Tibial artery (tissue), 4 donors: ENCODE measurements around the gene NEMF.
"Not testable (repeated sequence)": the region's sequence is repeated elsewhere in the genome, so short reads cannot be mapped to it uniquely, and the experiment has no call there.

Experiments used
- DNase-seq, 2 donors: peaks; one replicate each; pipeline ENCODE4 v3.0.0-alpha.2; 2019
- H3K27ac ChIP-seq, 2 donors: fragments of 200-600 bp; sonication (generic) in 1 of 2; 1 replicate in 1 of 2; 2 replicates in 1 of 2; pipeline ENCODE4 v1.5.1; 2018 to 2019; ENCODE audit warnings: mild to moderate bottlenecking in 1 of 2
- H3K27me3 ChIP-seq, 2 donors: fragments of 200-600 bp; sonication (generic) in 1 of 2; one replicate each; pipeline versions ENCODE4 v1.5.1 to v1.6.0; 2016 to 2019
- H3K36me3 ChIP-seq, 3 donors: fragments of 200-600 bp; sonication (generic) in 2 of 3; one replicate each; pipeline ENCODE4 v1.5.1; 2016 to 2019; ENCODE audit warnings: mild to moderate bottlenecking in 2 of 3
- H3K4me1 ChIP-seq, 4 donors: fragments of 200-600 bp; sonication (generic) in 2 of 4; 1 replicate in 3 of 4; 2 replicates in 1 of 4; pipeline ENCODE4 v1.5.1; 2016 to 2019
- H3K4me3 ChIP-seq, 2 donors: fragments of 200-600 bp; sonication (generic) in 1 of 2; 1 replicate in 1 of 2; 2 replicates in 1 of 2; pipeline ENCODE4 v1.5.1; 2018 to 2019; ENCODE audit warnings: mild to moderate bottlenecking in 2 of 2
- H3K9me3 ChIP-seq, 3 donors: fragments of 200-600 bp; sonication (generic) in 1 of 3; one replicate each; pipeline ENCODE4 v1.5.1; 2016 to 2019
- intact Hi-C: fragments of 100-400 bp; cut with DNase I; formaldehyde crosslinking; loops from one replicate; pipeline ENCODE4 v1.15.0; 2023; ENCODE audit warnings: low total_unique reads
- TF ChIP-seq, protein P1 (sequence below), 2 experiments: fragments of 200-600 bp in 1 of 2; fragments of 450-650 bp in 1 of 2; IDR thresholded peaks; one replicate each; pipeline ENCODE4 v1.5.1; 2017 to 2019; ENCODE audit warnings: antibody characterized with exemption in 2 of 2, mild to moderate bottlenecking in 1 of 2, moderate library complexity in 1 of 2

Gene NEMF

DNA sequence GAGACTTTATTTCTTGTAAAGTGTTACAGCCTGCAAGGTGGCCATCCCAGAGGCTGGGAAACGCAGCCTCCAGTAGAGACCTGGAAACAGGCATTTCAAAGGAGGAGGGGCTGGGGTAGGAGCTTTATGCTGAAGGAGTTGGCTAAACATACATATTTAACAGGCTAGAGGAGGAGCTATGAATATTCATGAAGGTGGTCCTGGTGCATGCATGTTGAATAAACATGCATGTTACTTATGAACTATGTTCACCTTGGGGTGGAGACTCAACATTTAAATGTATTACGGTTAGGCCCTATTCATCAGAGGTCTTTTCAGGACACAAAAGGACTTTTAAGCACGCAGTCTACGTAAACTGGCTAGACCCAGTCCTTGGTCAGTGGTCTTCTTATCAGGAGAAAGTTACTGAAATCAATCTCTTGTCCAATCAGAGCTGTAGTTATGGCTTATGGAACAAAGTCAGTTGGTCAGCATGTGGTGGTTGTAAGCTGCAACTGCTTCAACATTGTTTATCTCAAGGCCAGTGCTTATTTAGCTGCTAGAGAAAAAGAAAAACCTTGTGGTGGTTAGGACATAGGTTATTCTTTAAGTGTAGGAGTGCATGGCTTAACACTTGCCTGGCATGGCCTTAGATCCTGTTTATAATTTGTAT lies 28.9 kb upstream of the NEMF start:
- intact Hi-C loops: loop anchor here (5.0 kb wide), 2 partner anchors 221 to 471 kb away; no protein-coding TSS in a partner anchor

DNA sequence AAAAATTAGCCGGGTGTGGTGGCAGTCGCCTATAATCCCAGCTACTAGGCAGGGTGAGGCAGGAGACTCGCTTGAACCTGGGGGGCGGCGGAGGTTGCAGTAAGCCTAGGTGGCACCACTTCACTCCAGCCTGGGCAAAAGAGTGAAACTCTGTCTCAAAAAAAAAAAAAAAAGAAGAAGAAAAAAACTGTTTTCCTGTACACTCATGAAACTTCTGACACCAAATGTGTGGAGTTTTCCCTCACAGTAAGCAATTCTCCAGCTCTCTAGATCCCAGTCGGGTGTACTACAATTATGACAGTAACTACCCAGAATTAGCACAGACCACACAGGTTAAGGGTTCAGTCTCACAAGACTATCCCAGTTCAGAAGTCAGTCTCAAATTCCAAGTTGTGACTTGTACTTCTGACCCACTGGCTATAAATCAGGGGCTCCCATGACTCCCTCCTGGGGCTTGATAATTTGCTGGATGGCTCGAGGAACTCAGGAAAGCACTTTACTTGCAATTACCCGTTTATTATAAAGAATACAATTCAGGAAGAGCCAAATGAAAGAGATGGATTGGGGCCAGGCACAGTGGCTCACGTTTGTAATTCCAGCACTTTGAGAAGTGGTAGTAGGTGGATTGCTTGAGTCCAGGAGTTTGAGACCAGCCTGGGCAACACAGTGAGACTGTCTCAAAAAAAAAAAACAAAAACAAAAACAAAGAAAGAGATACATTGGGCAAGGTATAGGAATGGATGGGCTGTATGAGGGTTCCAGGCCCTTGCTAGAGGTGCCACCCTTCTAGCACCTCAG lies 27.9 kb upstream of the NEMF start:
- Histone ChIP-seq H3K36me3 (no peaks in the 10 kb centered on the region), H3K27me3 (no peaks in the 10 kb centered on the region), H3K4me1 (no peaks in the 10 kb centered on the region), H3K27ac (no peak overlapping the region), H3K9me3 (no peaks in the 10 kb centered on the region), H3K4me3 (no peak overlapping the region)
- TF ChIP-seq, protein P1, sequence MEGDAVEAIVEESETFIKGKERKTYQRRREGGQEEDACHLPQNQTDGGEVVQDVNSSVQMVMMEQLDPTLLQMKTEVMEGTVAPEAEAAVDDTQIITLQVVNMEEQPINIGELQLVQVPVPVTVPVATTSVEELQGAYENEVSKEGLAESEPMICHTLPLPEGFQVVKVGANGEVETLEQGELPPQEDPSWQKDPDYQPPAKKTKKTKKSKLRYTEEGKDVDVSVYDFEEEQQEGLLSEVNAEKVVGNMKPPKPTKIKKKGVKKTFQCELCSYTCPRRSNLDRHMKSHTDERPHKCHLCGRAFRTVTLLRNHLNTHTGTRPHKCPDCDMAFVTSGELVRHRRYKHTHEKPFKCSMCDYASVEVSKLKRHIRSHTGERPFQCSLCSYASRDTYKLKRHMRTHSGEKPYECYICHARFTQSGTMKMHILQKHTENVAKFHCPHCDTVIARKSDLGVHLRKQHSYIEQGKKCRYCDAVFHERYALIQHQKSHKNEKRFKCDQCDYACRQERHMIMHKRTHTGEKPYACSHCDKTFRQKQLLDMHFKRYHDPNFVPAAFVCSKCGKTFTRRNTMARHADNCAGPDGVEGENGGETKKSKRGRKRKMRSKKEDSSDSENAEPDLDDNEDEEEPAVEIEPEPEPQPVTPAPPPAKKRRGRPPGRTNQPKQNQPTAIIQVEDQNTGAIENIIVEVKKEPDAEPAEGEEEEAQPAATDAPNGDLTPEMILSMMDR (IDR thresholded peaks at IDR 0.05): no peak
- intact Hi-C loops: loop anchor here (5.0 kb wide), 2 partner anchors 222 to 472 kb away; no protein-coding TSS in a partner anchor
- no peak for DNase-seq

More for the DNA sequence above, 28.9 kb upstream of the NEMF start:
- no peaks in the 10 kb centered on the region for H3K9me3 ChIP-seq
- H3K27ac ChIP-seq: no peak overlapping the region
- DNase-seq: no peak
- no peaks in the 10 kb centered on the region for H3K36me3 ChIP-seq
- TF ChIP-seq, protein P1 (IDR thresholded peaks at IDR 0.05): no peak
- H3K4me1 ChIP-seq: no peaks in the 10 kb centered on the region
- H3K4me3 ChIP-seq: no peak overlapping the region
- no peaks in the 10 kb centered on the region for H3K27me3 ChIP-seq

DNA sequence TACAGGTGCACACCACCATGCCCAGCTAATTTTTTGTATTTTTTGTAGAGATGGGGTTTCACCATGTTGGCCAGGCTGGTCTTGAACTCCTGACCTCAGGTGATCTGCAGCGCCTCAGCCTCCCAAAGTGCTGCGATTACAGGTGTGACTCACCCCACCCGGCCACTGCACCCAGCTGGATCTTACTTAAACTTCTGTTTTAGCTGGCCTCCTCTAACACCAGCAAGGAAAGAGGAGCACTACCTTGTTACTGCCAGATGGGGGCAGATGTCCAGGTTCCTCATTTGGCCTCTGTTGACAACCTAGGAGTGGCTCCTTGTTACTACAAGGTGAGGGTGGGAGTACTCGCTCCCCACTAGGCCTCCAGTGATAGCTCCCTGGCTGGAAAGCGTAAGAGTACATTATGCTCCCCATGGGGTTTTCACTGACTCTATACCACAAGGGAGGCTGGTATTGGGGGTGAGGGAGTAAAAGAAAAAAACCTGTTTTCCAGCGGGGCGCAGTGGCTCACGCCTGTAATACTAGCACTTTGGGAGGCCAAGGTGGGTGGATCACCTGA lies 27.1 kb upstream of the NEMF start:
- H3K4me1 ChIP-seq: no peaks in the 10 kb centered on the region
- TF ChIP-seq, protein P1 (IDR thresholded peaks at IDR 0.05): peak; percentile 49 to 58
- H3K4me3 ChIP-seq: no peak overlapping the region
- H3K9me3 ChIP-seq: no peaks in the 10 kb centered on the region
- no peaks in the 10 kb centered on the region for H3K27me3 ChIP-seq
- no peak for DNase-seq
- H3K36me3 ChIP-seq: no peaks in the 10 kb centered on the region
- H3K27ac ChIP-seq: no peak overlapping the region
- intact Hi-C loops: loop anchor here (5.0 kb wide), 2 partner anchors 223 to 473 kb away; no protein-coding TSS in a partner anchor

- intact Hi-C loops: no loop called here
- Histone ChIP-seq H3K9me3 (no peaks in the 10 kb centered on the region), H3K36me3 (no peaks in the 10 kb centered on the region), H3K4me1 (no peaks in the 10 kb centered on the region), H3K4me3 (no peak overlapping the region), H3K27ac (no peak overlapping the region), H3K27me3 (no peaks in the 10 kb centered on the region)
- TF ChIP-seq, protein P1 (IDR thresholded peaks at IDR 0.05): no peak
- DNase-seq: no peak
Observed at GRCh38 chr14:49876563-49877127, 24.1 kb upstream of the NEMF start.

DNA sequence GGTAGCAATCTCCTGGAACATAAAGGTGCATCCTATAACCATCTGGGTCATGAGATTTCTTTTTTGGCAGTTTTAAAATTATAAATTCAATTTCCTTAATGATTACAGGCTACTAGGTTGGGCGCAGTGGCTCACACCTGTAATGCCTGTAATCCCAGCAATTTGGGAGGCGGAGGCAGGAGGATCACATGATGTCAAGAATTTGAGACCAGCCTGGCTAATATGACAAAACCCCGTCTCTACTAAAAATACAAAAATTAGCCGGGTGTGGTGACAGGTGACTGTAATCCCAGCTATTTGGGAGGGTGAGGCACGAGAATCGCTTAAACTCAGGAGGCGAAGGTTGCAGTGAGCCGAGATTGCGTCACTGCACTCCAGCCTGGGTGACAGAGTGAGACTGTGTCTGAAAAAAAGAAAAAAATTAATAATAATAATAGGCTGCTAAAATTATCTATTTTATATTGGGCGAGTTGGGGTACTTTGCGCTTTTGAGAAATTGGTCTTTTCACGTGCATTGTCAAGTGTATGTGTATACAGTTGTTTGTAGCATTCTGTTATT lies 23.1 kb upstream of the NEMF start:
- no peaks in the 10 kb centered on the region for H3K36me3 ChIP-seq
- no peaks in the 10 kb centered on the region for H3K9me3 ChIP-seq
- DNase-seq: no peak
- intact Hi-C loops: no loop called here
- H3K4me3 ChIP-seq: no peak overlapping the region
- no peaks in the 10 kb centered on the region for H3K4me1 ChIP-seq
- no peaks in the 10 kb centered on the region for H3K27me3 ChIP-seq
- TF ChIP-seq, protein P1 (IDR thresholded peaks at IDR 0.05): no peak
- no peak overlapping the region for H3K27ac ChIP-seq

DNA sequence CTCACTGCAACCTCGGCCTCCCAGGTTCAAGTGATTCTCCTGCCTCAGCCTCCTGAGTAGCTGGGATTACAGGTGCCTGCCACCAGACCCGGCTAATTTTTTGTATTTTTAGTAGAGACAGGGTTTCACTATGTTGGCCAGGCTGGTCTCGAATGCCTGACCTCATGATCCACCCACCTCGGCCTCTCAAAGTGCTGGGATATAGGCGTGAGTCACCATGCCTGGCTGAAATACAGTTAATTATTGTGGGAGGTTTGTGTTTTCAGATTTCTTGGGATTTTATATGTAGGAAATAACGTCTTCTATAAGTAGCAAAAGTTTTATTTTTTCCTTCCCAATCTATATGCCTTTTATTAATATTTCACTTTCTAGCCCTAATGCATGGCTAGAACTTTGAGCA lies 21.0 kb upstream of the NEMF start:
- H3K9me3 ChIP-seq, H3K27me3 ChIP-seq, intact Hi-C loops, H3K27ac ChIP-seq, H3K4me3 ChIP-seq, DNase-seq, H3K4me1 ChIP-seq, H3K36me3 ChIP-seq: not testable (repeated sequence)
